Right ventricle myocardium inferior (tissue), 1 donor: ENCODE data around the gene JAML. TPM values are rescaled to one million over a fixed set of nuclear protein-coding genes. Genes with fewer than 3 reads are reported as not detected.

ENCODE experiments used
- ATAC-seq: fragments of 200-7000 bp; cut with Tn5 transposase; one replicate; pipeline ENCODE4 v1.9.1; 2020; ENCODE audit warnings: mild to moderate bottlenecking, moderate library complexity
- DNase-seq: peaks from one replicate; pipeline ENCODE4 v3.0.0; 2021; ENCODE audit errors: missing footprints
- intact Hi-C: fragments of 100-400 bp; cut with DNase I; formaldehyde crosslinking; loops from one replicate; pipeline ENCODE4 v1.11.0; 2022
- long read RNA-seq: library from polyadenylated mRNA; unstranded; transcript quantifications from one replicate; pipeline ENCODE4 v2.0.0, GENCODE V29; 2021
- total RNA-seq: library from RNA; stranded (reverse); fragmentation: NEBNext Ultra II Directional; extraction: Animal tissue kit (Norgen Biotek cat#: 25700); gene quantifications from one replicate; pipeline ENCODE4 v1.2.1, GENCODE V29; 2021
- donor health status: DM: no; HTN: yes; CAD: no; lungs with severe emphysema.

Gene JAML, protein sequence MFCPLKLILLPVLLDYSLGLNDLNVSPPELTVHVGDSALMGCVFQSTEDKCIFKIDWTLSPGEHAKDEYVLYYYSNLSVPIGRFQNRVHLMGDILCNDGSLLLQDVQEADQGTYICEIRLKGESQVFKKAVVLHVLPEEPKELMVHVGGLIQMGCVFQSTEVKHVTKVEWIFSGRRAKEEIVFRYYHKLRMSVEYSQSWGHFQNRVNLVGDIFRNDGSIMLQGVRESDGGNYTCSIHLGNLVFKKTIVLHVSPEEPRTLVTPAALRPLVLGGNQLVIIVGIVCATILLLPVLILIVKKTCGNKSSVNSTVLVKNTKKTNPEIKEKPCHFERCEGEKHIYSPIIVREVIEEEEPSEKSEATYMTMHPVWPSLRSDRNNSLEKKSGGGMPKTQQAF
- 3.3 TPM for total RNA-seq
- long read RNA-seq, partial matches to known transcripts = 1 of 1 reads
- long read RNA-seq, other reads (novel, unspliced or antisense) = 0 of 1 reads

DNA sequence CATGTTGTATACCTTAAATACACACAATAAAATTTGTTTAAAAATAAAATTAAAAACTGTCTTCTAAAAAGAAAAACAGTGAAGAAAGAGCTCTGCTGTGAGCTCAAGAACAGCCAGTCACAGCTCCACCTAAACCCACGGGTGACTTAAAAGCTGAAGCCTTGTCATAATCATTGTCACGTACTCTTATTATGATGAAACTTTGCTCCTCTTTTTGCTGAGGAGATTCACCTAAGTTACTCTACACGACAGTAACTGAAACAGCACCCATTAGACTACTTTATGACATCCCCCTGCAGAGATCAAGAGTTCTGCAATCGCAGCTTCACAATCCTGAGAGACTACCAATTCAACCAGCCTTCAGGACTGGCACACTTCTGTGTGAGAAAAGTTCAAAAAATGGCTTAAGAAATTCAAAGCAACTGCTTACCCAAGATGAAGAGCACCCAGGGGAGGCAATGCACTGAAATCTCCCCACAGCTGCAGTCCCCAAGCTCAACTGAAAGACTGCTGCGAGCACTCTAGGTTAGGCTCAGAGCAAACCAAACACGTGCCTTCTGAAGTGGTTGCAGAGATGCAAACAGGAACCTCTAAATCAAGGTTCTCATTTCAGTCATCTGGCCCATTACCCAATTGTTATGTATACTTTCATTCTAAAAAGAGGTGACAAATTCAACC, at the start of gene JAML:
Gene JAML (minus strand): TSS at position 501 of the 678 bp plus-strand sequence. CDS start 10,145 bp downstream, outside the sequence.
- DNase-seq (no peak), ATAC-seq (no peak)
- intact Hi-C loops = no loop called here

DNA sequence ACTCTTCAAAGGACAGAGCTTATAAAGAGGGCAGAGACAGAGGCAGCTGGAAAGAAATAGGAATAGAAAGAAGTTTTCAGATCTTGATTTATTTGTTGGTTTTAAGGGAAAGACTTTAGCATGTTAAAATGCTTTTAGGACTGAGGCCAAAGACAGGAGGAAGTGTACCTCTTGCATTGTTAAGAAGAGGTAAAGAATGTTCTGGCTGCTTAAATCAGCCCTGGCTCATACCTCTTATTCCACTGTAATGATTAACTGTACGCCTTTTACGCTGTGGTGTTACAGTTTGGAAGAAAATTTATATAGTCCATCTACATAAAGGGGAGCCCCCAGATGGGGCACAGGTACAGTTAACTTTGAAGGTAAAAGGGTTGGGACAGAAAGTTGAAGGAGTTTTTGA, 49.4 kb upstream of the JAML start:
- intact Hi-C loops = no loop called here
- no peak for ATAC-seq

DNA sequence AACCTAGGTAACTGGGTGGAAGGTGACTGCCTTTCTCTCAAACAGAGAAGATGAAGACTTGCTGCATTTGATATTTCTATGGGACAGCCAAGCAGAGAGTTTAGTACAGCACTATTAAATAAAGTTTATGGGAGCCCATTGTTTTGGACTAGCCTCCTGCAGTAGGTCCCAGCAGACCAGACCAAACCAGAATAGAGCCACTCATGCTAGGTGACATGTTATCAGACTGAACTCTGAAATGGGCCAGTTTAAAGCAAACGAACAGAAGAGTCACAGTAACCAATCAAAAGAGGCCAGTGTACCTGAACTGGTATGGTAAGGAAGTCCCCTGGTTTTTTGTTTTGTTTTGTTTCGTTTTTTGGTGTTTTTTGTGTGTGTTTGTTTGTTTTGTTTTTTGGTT, 47.2 kb upstream of the JAML start:
- intact Hi-C loops = no loop called here
- no peak for ATAC-seq
- no peak for DNase-seq

More for the DNA sequence above, 49.4 kb upstream of the JAML start:
- no peak for DNase-seq

DNA sequence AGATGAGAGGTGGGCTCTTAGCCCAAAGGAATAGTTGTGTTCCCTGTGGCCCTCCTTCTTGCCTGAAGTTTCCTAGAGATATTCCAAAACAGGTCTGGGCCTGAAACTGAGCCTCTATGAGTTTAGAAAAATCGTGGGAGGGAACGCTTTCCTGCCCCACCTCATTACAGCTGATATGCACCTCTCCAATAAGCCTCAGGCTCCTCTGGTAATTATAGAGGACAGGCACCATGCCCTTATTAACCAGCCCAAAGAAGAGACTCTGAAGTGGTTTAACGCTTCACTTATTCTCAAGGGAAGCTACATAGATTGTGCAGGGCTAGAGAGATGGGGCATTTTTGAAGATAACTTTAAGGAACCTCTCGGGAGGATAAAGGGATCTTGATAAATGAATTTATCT, 42.7 kb upstream of the JAML start:
- intact Hi-C loops = no loop called here
- no peak for DNase-seq
- ATAC-seq = no peak

DNA sequence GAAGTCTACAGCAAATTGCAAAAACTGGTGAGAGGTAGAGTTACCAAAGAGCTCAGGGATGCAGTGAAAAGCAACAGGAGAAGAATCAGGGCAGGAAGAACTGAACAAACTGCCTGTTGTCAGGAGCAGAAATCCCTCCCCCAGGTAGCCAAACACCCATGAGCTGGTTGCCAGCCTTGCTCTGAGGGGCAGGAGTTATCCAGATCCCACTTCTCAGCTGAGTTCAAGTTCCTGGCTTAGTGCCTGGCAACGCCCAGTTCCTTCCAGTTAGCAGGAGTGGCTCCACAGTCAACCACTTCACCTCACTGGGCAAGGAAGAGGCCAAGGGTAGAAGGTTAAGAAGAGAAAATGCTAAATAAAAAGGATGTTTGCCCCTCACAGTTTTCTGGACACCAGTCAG, 41.1 kb upstream of the JAML start:
- intact Hi-C loops = no loop called here
- ATAC-seq = no peak
- no peak for DNase-seq

DNA sequence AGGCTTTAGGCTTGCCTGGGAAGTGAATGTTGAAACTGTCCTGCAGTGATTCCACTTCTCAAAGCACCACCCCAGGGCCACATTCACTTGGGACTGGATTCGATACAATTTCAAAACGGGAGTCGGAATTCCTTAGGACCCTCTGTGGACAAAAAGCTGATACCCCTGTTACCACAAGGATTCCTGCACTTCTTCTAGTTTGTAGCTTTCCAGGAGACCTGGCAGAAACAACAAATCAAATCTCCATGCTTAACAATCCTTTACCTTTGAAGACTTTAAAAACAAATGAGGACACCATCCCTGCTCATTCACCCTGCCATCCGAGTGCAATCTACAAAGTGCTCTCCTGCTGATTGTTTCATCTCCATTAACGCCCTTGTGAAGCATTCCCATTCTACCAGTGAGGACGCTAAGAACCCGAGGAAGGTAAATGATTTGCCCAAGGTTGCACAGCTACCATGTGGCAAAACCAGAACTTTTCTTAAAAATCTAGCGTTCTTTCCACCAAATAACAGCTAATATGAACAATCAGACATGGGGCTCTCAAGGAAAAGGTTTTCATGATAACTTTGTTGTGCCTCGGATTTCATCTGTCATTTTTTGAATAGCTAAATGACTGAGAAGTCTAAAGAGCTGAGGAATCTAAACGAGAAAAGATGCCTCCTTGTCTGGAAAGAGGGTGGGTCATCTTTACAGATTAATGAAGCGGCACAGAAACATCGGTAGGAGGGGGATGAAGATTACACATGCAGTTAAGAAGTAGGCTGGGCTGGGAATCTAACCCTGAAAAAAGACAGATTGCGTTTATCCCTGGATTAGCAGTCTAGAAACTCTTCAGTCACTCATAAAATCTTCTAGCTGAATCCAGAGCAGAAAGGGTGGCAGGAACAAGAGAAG, 40.0 kb upstream of the JAML start:
- DNase-seq (no peak), ATAC-seq (no peak)
- intact Hi-C loops = no loop called here

DNA sequence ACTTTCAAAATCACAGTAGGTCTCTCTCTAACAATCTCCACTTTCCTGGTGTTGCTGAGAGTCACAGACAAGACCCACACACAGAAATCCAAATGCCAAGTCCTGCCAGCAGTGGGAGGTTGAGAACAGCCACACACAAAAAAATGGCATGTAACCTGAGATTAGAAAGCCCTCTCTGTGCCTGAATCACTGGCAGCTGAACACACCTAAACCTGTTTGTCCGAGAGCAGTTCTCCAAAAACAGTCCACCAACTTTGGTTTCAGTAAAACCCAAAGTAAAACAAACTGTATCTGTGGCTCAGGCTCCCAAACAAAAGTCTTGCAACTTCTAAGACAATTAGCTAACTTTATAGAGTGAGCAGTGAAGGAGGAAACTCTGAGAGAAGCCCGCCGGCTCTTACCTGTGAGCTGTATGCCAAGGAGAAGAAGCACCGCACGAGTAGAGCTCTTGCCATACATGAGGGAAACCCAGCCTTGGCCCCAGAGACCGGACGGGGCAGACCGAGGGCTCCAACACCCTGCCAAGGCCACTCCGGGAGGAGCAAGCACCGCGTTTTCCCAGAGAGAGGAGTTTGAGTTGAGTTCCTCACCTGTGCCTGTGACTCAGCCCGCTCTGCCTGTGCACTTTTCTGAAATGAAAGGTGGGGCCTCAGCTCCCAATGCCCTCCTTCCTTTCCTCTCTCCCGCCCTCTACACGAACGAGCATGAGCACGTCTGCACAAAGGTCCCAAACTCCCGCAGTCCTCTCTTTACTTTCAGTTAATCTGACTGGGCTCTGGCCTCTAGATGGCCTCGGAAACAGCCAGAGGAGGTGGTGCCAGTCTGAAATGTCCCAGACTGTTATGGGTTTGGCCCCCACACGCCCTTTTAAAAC, 39.1 kb upstream of the JAML start, which contains the start of gene MPZL2:
Gene MPZL2 (minus strand): TSS at position 603 of the 874 bp plus-strand sequence. CDS start 144 bp downstream, at position 459.
- ATAC-seq (peak; percentile 73), DNase-seq (no peak)
- intact Hi-C loops = no loop called here

DNA sequence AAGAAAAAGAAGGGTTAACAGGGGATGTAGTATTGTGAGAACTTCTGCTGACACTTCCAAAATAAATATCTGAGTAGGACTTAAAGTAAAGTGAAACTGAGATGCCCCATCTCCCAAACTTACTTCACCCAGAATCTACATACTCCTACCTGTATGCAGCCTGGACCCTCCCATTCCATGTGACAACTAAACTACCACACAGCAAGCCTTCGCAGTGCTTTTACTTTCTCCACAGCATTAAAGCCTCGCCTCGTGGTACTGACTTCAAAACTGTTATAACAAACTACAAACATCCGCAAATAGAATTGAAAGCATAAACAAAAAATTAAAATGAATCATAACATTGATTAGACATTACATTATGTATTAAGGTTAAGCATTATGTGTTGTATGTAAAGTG, 38.3 kb upstream of the JAML start:
- intact Hi-C loops = no loop called here
- ATAC-seq (no peak), DNase-seq (no peak)

DNA sequence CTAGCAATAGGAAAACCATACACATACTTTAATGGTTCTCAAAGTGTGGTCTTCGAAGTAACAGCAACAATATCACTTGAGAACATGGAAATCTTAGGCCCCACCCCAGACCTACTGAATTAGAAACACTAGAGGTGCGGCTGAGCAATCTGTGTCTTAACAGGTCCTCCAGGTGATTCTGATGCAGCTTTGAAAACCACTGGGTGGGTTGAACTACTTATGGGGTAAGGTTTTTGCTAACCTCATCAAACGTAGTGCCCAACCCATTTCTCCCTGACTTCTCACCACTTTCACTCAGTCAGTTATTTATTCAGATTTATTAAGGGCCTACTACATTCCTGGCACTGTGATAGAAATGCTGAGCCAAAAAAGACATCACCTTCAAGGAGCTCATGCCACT, 35.5 kb upstream of the JAML start:
- ATAC-seq (no peak), DNase-seq (no peak)
- intact Hi-C loops = no loop called here

DNA sequence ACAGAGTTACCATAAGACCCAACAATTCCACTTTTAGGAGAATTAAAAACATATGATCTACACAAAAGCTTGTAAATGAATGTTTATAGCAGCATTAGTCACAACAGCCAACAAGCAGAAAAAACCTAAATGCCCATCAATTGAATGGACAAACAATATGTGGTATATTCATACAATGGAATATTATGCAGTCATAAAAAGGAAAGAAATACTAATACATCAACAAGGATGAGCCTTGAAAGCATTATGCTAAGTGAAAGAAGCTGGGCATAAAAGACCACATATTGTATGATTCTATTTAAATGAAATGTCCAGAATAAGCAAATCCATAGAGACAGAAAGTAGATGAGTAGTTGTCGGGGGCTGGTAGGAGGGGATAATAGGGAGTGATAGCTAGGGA, 34.3 kb upstream of the JAML start:
- DNase-seq (no peak), ATAC-seq (no peak)
- intact Hi-C loops = no loop called here

DNA sequence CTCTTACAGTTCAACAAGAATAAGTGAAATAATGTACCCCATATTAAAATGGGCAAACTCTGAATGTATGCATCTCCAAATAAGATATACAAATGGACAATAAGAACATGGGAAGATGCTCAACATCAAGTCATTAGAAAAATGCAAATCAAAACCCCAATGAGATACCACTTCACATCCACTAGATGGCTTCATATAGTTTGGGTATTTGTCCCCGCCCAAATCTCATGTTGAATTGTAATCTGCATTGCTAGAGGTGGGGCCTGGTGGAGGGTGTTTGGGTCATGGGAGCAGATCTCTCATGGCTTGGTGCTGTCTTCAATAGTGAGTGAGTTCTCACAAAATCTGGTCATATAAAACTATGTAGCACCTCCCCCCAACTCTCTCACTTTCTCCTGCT, 33.6 kb upstream of the JAML start:
- intact Hi-C loops = no loop called here
- ATAC-seq = no peak
- DNase-seq = no peak

DNA sequence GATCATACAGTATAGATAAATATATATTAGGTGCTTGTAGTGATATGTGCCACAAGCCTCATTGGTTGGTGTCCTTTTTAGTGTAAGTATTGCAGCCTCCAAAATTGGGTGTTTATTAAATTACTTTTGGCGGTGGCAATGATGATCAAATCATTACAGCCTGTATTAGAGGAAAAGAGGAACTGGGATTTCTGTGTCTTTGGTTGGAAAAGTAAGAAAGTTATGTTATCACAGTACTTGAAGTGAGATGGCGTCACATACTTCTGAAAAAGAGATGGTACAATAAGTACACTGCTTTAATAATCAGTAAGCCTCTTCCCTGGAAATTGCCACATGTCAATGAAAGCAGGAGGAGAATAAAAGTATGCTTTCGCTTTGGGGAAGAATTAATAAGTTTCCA, 27.9 kb upstream of the JAML start:
- DNase-seq (no peak), ATAC-seq (no peak)
- intact Hi-C loops = loop anchor here (5.0 kb wide), 1 partner anchor 55 kb away; no protein-coding TSS in a partner anchor

DNA sequence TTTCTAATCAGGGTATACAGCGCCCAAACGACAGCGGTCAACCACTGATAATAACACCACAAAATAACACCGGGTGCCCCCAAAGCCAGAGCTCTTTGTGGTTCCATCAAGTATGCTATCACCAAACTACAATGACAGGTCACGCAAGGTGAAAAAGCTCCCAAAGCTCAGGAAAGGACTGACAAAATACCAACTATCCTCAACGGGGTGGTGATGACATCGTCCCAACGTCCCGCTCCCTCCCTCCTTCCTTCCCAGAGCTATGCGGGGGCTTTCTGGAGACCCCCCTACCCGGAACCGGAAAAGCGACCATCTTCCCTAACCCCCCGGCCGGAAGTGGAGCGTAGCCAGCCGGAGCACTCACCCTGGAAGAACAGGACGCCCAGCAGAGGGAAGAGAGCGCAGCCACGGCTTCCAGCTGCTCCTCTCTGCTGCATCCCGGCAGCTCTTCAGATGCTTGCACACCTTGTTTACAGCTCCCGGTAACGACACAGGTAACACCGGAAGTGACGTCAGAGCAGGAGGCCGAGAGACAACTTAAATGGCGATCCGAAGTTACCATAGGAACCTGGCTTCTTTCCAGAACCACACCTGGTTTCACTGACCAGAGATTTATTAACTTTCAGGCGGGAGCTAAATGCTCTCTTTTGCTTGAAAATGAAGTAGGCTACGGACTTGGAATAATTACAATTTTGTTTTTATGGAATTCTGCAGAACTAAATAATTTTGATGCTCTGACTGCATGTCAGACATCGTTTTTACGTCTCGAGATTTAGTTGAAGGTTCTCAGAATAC, 27.2 kb upstream of the JAML start, which contains the start of gene MPZL3:
Gene MPZL3 (minus strand): TSS at position 508 of the 795 bp plus-strand sequence. CDS start 71 bp downstream, at position 437.
- ATAC-seq = peak; percentile 76
- peak; percentile 81 for DNase-seq
- intact Hi-C loops = loop anchor here (5.0 kb wide), 1 partner anchor 55 kb away; no protein-coding TSS in a partner anchor

DNA sequence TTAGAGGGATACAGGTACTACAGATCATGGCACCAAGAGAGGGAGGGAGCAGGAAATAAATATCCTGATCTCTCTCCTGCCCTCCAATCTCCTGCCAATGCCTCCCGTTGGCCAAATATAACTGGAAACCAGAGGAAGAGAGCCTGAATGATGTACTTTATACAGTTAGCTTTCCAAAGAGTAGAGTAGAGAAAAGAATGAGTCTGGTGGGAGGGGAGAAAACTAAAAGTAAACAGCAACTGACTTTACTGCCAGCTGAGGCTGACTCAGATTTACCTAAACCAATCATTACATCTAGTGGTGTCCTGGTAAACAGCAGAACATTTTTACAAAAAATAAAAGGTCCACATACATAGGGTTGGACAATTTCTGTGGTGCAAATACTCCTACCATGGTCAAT, 22.2 kb upstream of the JAML start:
- ATAC-seq = no peak

DNA sequence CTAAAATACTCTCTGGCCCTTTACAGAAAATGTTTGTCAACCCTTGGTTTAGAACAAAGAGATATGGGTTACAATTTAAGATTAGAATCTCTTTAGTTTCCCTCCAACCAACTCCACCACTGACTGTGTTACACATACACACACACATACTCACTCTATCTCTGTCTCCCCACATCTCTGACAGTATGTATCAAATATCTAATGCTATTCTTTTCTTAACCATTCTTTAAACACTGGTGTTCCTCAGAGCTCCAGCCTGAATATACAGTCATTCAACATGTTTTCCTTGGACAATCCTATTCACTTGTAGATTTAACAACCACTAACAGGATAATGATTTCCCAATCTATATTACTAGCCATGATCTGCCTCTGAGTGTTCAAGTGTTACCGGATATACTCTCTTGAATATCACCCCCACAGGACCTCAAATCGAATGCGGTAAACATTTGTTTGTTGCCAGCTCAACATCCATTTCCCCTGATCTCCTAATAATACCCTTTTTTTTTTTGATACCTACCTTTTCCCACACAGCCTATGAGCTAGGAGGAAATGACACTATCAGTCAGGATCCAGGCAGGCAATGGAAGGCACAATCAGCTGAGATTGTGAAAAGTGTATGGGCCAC, 21.2 kb upstream of the JAML start:
- ATAC-seq (no peak), DNase-seq (no peak)
- intact Hi-C loops = no loop called here

More for the DNA sequence above, 22.2 kb upstream of the JAML start:
- no peak for DNase-seq
- intact Hi-C loops = no loop called here

DNA sequence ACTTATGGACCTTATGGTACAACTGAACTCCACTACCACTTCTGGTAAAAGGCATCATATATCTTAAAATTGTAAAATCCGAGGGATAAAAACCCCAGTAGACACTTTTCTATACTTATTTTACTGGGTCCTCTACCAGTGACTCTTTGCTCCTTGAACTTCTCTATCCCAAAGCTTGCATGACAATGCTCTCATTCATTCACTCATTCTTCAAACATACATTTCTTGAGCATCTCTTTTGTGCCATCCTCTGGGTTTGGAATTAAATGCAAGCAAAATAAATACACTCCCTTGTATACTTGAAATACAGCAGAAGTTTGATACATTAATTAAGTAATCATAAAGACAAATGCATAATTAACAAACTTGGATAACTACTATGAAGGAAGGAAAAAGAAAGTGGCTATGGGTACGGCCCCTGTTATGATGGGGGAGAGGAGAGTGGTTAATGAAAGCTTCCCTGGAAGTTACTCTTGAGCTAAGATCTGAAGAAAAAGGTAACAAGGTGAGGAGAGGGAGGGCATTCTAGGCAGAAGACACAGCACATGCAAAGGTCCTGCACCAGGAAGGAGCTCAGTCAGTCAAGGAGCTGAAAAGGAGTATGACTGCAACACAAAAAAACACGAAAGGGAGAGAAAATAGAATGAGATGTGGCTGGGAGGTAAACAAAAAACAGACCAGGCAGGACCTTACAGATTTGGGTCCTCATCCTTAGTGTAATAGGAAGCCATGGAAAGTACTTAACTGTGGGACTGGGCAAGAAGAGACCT, 19.4 kb upstream of the JAML start:
- intact Hi-C loops = no loop called here
- ATAC-seq = no peak
- no peak for DNase-seq
